ENCODE measurements around the gene FUT7.
A peak's percentile ranks its signal among the peaks of the same experiment; 100 is the strongest.
"Not testable (repeated sequence)": the region's sequence is repeated elsewhere in the genome, so short reads cannot be mapped to it uniquely, and the experiment has no call there.

The FUT7 gene

DNA sequence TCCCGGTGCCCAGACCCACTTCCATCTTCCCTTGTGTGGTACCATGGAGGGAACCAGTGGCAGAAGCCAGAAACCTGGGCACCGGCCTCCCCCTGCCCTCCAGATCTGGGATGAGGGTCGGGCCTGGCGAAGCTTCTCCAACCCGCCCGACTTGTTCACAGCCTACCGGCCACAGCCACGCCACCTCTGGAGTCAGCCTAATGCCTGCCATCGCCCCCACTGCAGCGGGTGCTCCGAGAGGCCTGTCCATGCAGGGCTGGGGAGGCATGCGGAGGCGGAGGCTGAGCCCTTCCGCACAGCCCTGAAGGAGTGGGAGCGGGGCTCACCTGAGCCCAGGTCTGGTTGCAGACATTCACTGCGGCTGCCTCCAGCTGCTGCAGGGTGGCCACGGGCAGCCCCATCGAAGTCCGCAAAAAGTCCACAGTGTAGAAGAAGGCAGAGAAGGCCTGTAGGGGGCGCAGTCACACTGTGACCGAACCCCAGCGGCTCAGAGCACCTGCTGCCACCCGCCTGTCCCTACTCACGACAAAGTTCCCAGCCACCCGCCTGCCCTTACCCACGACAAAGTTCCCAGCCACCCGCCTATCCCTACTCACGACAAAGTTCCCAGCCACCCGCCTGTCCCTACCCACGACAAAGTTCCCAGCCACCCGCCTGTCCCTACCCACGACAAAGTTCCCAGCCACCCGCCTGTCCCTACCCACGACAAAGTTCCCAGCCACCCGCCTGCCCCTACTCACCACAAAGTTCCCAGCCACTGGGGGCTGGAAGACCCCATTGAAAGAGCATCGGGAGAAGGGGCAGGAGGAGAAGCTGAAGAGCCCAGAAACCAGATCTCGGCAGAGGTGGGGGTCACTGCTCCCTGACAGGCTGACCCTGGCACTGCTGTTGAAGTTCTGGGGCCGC, 17.9 kb upstream of the FUT7 start:
- DNase-seq = peak; percentile 62 to 82 (median 69)

DNA sequence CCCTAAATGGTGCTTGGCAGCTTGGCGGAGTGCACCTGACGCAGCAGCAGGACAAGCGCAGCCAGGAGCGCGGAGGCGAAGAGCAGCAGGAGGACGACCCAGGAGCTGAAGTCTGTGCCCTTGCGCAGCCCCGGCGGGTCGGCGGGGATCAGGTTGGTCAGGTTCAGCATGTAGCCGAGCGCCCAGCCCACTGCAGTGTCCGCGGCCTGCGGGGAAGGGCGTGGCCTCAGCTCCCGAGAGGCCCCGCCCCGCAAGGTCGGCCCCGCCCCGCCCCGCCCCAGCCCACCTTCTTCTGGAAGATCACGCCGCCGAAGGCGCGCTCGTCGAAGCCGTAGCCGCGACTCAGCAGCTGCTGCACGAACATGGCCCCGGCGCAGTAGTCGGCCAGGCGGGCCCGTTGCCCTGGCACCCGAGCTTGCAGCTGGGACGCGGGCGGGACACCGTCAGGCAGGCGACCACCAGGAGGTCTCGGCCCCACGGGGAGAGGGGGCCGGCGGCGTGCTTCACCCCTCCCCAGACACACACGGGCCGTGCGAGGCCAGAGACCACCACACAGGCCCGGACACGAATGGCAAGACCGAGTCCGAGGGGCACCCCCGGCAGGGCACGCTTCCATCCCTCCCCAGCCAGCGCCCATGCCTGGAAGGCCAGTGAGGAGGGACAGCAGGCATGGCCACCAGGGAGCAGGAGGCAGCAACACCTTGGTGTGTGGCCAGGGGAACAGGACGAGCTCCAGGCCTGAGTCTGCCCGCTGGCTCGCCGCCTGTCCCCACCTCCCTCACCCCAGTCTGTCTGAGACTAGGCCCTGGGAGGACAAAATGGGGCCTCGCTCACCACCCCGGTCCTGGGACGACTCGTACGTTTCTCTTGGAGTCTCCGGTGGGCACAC, 17.0 kb upstream of the FUT7 start:
- no peak for DNase-seq

DNA sequence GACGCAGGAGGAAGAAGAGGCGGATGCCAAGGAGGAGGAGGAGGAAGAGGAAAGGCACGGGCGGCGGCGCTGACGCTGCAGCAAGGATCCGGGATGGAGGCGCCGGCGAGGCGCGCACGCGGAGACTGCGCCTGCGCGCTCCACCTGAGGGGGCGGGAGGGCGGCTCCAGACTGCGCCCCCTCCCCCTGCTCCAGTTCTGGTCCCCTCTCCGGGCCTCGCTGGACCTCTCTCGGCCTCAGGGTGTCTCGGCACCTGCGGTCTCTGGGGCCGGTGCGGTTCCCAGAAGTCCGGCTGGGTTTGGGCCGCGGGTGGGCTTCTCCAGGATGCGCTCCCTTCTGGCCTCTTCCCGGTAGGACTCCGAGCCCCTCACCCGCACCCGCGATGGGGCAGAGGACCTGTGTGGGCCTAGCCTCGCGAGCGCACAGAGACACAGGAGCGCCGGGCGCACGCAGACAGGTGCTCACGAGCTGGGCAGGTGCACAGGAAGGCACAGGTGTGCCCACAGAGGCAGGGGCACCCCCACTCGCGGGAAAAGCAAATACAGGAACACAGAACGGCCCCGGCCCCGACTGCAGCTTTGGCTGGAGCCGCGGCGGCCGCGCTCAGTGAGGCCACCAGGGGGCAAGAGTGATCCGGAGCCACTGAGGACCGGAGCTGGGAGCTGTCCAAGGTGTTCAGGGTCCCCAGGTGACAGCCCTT, 14.3 kb upstream of the FUT7 start, which contains the start of gene NPDC1:
NPDC1 (minus strand) TSS at position 90 of the 700 bp plus-strand sequence. CDS start 188 bp downstream, outside the sequence.
- DNase-seq = peak; percentile 79 to 92 (median 86)

DNA sequence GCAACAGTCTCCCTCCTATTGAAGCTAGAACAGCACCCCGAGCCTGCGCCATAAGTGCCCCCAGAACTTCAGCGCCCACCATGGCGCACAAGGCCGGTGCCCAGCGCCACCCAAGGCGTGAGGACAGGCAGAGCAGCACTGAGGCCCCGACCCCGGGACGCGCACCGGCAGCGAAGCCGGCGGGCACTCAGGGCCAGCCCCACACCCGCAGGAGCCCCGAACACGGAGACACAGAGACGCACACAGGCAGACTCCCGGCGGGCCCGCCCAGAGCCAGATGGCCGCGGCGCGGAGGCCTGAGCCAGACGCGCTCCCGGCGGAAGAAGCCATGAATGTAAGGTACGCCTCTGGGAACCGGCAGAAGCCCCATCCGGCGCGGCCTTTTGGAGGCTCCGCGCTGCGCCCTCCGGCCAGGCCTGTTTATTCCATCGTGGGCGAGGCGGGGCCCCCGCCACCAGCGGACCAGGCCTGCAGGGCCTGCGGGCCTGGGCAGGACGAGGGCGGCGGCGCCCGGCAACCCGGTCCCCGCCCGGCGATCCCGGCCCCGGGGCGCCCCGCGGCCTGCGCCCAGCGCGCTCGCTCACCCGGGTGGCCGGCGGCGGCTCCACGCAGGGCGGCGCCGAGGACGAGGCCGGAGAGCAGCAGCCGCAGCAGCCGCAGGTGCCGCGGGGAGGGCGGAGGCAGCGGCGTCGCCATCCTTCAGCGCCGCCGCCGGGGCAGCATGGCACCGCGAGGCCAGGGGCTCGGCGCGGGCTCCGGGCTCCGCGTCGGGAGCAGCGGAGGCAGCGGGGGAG, 13.6 kb upstream of the FUT7 start:
- DNase-seq = peak in 1 of 3 donors; percentile 51

DNA sequence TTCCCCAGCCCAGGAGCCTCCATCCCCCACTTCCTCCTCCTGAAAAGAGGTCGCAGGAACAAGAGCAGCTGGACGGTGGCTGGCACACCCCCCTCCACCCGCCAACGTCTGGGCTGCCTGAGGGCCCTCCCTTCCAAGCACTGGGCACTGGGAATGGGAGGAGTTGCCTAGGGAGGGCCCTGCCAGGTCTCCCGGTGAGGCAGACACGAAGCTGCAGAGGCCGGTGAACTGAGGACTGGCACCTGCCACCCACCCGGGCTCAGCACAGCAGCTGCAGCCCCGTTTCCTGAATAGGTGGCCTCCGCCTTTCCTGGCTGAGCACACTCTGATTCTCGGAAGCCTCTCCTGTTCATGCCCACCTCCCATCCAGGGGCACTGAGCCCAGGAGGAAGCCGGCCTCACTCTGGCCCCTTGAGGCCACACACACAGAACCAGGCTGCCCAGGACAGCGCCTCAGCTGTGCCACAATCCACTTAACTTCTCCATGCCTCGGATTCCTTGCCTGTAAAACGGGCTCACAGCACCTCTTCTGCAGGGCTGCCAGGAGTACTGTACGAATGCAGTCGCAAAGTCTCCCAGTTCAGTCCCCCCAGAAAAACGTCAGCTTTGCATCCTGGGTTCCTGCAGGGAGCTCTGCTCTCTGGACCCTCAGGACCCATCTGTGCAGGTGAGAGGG, 12.8 kb upstream of the FUT7 start:
- DNase-seq = no peak

DNA sequence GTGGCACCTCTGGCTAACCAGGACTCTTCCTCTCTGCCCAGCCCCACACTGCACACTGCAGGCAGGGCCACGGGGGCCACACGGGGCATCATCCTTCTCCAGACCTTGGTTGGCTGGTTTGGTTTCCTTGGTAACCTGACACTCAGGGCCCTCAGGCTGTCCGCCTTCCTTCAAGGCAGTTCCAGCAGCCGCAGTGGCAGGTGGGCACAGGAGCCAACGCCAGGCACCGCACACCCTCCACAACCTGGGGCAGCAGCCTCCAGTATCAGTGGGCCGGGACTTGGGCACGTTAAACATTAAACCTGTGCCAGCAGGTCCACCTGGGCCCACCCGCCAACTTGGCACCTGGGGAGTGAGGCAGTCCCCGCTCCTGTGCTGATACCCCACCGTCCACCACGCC, 12.1 kb upstream of the FUT7 start:
- no peak for DNase-seq

DNA sequence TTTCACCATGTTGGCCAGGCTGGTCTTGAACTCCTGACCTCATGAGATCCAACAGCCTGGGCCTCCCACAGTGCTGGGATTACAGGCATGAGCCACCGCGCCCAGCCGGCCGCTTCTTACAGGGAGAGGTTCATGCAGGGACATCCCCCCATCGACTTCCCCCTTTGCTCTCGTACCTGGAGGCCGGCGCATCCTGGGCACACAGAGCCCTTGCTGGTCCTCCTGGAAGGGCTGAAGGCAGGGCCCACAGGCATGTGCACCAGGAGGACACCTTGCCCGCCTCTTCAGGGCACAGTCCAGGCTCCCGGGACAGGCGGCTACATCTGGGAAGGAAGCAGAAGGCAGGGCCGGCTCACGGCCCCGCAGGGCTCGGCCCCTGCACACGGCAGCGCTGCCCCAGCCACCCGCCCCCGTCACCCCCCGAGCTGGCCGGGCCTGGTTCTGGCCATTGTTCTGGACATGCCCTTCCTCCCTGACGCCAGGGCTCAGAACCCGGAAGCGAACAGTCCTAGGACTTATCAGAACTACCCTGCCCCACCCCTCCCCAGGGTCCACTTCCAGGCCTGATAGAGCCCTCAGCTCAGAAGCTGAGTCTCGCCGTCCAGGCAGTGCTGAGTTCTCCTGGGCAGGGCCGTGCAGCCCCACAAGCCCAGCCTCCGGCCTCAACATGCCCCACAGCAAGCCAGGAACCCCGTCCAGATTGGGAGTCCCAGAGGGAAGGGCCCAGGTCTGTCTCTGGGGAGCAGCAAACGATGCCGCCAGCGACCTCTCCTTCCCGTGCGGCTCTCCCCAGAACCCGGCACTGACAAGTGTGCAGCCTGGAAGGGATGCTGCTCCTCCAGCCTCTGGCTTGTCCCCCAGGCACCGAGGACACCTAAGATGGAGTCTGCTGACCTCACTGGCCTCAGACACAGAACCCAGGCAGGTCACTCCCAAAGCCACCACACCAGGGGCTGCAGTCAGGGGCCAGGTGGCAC, 11.2 kb upstream of the FUT7 start:
- no peak for DNase-seq

DNA sequence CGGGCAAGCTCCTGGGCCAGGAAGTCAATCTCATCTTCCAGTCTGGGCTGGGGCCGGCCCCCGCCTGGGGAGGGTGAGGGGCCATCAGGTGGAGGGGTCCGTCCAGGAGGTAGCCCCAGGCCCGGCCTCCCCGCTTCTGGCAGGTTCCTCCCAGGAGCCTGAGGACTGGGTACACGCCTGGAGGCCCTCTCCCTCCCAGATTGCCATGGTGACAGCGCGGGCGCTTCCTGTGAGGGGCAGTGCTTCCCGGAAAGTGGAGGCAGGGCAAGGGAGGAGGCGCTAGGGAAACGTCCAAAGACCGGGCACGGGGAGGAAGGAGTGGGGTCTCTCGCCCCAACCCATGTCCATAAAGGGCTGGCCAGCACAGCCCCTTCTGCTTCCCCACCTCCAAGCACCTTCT, 9.2 kb upstream of the FUT7 start:
- no peak for DNase-seq

DNA sequence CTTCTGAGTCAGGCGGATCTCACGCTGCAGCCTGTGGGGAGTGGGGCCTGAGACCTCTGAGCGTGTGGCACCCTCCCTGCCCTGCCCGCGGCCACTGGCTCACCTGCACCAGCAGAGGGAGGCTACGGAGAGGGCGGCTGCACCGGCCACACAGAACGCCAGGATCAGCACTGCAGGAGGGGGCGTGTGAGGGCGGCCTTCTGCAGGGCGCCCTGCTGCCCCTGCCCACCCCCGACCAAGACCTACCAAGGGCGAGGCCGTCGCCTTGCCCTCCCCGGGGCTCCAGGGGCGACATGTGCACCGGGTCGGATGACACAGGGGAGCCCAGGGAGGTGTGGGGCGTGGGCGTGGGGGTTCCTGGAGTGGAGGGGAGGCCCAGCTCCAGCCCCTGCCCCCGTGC, 8.7 kb upstream of the FUT7 start:
- DNase-seq = no peak

DNA sequence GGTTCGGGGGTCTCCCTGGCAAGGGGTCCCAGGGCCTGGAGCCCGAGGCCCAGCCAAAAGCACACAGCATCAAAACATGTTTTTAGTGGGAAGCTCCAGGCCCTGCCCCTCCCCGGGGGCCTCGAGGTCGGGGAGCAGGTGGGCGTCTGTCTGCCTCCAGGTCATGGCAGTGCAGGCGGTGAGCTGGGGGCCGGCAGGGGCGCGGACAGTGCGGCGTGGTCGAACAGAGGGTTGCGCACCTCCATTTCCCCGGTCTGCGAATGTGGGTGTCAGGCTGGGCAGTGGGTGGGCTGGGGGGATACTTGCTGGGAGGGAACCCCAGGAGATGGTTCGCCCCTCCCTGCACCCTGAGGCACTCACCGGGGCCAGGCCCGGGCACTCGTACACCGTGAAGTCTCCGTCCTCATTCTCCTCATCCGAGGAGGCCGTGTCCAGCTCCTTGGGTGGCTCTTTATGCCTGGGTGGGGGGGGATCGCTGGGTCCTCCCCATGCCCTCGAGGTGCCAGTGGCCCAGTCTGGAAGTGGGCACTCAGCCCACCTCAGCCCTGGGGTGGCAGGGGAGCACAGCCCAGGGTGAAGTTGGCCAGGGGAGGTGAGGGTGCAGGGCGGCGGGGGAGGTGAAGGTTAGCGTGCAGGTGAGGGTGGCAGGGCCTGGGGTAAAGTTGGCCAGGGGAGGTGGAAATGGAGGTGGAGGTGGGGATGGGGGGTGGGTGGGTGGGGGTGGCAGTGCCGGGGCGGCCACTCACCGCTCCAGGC, 7.9 kb upstream of the FUT7 start:
- DNase-seq = no peak

DNA sequence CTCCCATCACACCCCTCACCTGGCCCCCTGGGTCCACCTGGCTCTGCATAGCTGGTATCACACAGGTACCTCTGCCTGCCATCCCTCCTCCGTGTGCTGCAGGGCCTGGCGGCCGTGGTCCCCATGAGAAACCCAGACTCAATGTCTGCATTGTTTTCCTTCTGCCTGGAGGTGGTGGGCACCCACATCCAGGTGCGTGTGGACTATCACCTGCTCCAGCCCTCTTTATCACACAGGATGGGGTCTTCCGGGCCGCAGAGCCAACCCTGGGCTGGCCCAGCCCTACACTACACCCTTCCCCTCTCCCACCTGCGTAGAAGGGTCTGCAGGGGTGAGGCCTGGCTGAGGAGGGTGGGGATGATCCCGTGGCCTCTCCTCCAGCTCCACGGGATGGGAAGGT, 7.0 kb upstream of the FUT7 start:
- DNase-seq = no peak

DNA sequence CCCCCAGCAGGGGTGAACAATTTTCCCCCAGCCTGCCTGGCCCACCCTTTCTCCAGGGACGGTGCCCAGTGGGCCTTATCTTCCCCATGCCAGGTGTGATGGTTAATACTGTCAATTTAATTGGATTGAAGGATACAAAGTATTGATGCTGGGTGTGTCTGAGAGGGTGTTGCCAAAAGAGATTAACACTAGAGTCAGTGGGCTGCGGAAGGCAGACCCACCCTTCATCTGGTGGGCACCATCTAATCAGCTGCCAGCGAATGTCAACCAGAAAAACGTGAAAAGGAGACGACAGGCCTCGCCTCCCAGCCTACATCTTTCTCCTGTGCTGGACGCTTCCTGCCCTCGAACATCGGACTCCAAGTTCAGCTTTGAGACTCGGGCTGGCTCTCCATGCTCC, 5.6 kb upstream of the FUT7 start:
- no peak for DNase-seq

DNA sequence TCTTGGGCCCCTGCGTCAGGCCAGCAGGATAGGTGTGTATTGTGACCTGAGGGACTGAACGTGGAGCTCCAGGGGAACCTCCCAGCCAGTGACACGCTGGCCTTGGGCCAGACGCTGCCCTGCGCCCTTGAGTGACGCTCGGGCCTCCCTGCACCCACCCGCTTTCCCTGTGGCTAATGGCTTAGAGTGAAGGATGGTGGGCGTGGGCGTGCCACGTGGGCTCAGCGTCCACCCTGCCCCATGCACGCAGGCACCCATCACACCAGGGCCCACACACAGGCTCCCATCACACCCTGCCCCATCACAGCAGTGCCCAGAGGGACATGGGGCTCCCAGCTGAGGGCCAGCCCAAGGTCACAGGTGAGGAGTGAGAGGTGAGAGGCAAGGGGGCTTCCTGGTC, 5.1 kb upstream of the FUT7 start:
- no peak for DNase-seq

DNA sequence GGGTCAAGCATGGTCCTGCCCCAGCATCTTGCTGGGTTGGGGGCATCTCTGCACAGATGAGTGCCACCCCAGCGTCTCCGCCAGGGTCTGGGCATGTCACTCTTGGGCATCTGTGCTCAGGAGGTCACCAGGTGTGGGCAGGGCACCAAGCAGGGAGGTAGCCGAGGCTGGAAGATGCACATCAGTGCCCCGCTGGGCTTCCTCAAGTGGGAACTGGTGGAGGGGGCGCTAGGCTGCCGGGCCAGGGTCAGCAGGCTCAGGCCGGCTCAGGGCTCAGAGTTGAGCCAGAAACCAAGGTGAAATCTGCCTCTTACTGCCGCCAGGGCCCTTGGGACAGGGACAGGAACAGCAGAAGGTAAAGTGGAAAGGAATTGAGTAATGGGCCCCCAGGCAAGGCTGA, 4.0 kb upstream of the FUT7 start:
- DNase-seq = no peak

DNA sequence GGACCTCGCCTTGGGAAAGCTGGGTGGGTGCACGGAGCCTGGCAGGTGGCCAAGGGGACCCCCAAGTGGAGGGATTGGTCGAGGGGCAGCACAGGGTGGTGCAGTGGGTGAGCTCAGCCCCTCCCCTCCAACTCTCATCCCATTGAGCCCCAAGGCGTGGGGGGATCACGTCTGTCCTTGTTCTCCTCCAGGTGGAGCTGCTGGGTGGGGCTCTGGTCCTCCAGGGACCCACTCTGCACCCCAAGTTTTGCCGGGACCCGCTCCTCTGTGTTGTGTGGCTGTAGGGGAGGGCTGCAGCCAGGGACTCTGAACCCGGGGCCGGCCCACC, 3.6 kb upstream of the FUT7 start:
- DNase-seq = no peak

DNA sequence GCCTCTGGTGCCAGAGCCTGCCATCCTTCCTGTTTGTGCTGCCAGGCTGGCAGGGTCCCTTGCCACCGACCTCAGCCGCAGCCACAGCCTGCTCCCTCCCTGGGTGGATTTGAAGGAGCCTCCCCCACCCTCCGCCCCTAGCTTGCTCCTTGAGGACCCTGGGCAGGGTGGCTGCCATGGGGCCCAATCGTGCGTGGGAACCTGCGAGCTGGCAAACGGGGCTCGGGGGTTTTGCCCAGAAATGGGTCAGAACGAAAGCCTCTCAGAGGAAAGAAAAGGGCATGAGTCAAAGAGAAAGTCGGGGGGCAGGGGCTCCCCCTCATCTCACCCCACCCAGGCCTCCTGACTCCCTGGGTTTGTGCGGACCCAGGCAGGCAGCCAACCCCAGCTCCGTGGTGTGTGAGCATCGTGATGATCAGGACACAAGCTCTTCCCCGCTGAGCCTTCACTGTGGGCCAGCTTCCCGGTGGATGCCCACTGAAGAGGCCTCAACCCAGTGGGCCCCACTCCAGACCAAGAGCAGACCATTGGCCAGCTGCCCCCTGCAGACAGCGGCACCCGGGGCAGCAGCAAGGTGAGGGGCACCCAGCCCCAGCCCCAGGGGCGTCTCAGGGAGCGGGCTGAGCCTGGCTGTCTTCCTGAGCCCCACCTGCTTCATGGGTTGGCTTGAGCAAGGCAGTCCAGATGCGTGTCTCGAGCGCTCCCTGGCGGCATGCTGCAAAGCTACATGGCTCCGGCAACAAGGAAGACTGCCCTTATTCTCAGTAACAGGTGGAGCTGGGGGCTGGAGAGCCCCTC, 3.0 kb upstream of the FUT7 start:
- peak; percentile 85 to 91 (median 88) for DNase-seq

DNA sequence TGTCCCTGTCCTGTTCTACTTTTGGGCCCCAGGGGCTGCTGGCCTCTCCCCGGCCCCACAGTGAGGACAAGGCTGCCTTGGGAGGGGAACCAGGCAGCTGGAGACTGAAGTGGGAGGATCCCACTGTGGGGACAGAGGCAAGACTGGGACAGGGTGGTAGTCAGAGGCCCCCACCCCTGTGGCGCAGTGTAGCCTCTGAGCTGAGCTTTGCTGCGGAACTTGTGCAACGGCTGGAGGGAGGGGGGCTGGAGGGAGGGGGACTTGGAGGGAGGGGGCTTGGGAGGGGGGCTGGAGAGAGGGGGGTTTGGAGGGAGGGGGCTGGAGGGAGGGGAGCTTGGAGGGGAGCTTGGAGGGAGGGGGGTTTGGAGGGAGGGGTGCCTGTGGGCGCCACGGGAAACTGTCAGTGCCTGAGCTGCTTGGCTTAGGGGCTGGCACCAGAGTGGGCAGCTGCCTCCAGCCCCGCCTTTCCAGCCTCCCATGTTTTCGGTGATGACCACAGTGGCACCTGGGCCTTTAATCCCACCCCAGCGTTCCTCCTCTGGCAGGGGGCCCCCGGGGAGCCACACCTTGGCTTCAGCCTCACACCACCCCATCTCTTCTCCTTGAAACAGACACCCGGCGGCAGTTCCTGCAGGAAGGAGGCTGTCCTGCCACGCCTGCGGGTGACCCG, 2.3 kb upstream of the FUT7 start:
- peak; percentile 47 to 58 (median 50) for DNase-seq

DNA sequence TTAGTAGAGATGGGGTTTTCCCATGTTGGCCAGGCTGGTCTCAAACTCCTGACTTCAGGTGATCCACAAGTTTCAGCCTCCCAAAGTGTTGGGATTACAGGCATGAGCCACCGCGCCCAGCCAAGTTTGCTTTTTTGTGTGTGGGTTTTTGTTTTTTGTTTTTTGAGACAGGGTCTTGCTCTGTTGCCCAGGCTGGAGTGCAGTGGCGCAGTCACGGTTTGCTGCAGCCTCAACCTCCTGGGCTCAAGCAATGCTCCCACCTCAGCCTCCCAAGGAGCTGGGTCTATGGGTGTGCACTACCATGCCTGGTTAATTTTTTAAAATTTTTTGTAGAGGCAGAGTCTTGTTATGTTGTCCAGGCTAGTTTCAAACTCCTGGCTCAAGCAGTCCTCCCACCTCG, 1.6 kb upstream of the FUT7 start:
- DNase-seq = not testable (repeated sequence)
